Naive thymus-derived CD4-positive, alpha-beta T cell (primary cell): ENCODE results near the gene ITLN1. TPM values are rescaled to one million over a fixed set of nuclear protein-coding genes. Genes with fewer than 3 reads are reported as not detected.

Source experiments
- ATAC-seq: fragments of 150-1000 bp; cut with Tn5 transposase; 2 replicates; pipeline ENCODE4 v1.10.0; 2021; ENCODE audit warnings: mild to moderate bottlenecking, moderate library complexity
- CTCF ChIA-PET: fragments of 350-600 bp; sonication (Branson Sonifier 250); formaldehyde crosslinking; loops from one replicate; lab custom pipeline; 2021; ENCODE audit warnings: antibody characterized with exemption; lab: Charles Lee
- POLR2A ChIA-PET: fragments of 350-600 bp; sonication (Branson Sonifier 250); formaldehyde crosslinking; loops from one replicate; lab custom pipeline; 2021; ENCODE audit warnings: antibody characterized with exemption, inconsistent platforms; lab: Charles Lee
- DNase-seq, 9 donors: peaks; one replicate each; pipeline versions ENCODE4 v3.0.0 to v3.0.0-alpha.2; 2020 to 2022; ENCODE audit warnings: mixed read lengths in 1 of 9
- H3K27ac ChIP-seq: one replicate; pipeline ENCODE4 v1.7.0; 2013; ENCODE audit warnings: mild to moderate bottlenecking, low read depth, low read length, moderate library complexity
- H3K27me3 ChIP-seq, 2 donors: one replicate each; pipeline ENCODE4 v1.7.0; 2013; ENCODE audit warnings: low read length in 2 of 2, mild to moderate bottlenecking in 2 of 2, moderate library complexity in 2 of 2; ENCODE audit not compliant: control insufficient read depth in 2 of 2, insufficient read depth in 2 of 2
- H3K36me3 ChIP-seq, 3 experiments: 1 replicate in 2 of 3; 2 replicates in 1 of 3; pipeline ENCODE4 v1.7.0; 2013; ENCODE audit warnings: low read length in 3 of 3, mild to moderate bottlenecking in 3 of 3, moderate library complexity in 1 of 3; ENCODE audit not compliant: insufficient read depth in 3 of 3, control insufficient read depth in 2 of 3
- H3K4me1 ChIP-seq, 2 donors: one replicate each; pipeline ENCODE4 v1.7.0; 2013; ENCODE audit warnings: low read length in 2 of 2, mild to moderate bottlenecking in 2 of 2, moderate library complexity in 1 of 2; ENCODE audit not compliant: control insufficient read depth in 2 of 2, insufficient read depth in 2 of 2
- H3K4me3 ChIP-seq: 2 replicates; pipeline ENCODE4 v1.7.0; 2013; ENCODE audit warnings: mild to moderate bottlenecking, low read length
- H3K9me3 ChIP-seq, 3 experiments: 1 replicate in 2 of 3; 2 replicates in 1 of 3; pipeline ENCODE4 v1.7.0; 2013; ENCODE audit warnings: low read length in 3 of 3; ENCODE audit not compliant: control insufficient read depth in 2 of 3
- H3K27ac Mint-ChIP-seq, 9 donors: one replicate each; pipeline ENCODE4 v1.8.0; 2020 to 2022; ENCODE audit warnings: mixed read lengths in 9 of 9, mild to moderate bottlenecking in 8 of 9, moderate library complexity in 5 of 9, inconsistent platforms in 2 of 9
- H3K27me3 Mint-ChIP-seq, 5 donors: one replicate each; pipeline ENCODE4 v1.8.0; 2021 to 2022; ENCODE audit warnings: mixed read lengths in 5 of 5, mild to moderate bottlenecking in 1 of 5
- H3K36me3 Mint-ChIP-seq, 5 donors: one replicate each; pipeline ENCODE4 v1.8.0; 2020 to 2022; ENCODE audit warnings: mixed read lengths in 5 of 5, mild to moderate bottlenecking in 3 of 5, inconsistent platforms in 1 of 5
- H3K4me1 Mint-ChIP-seq, 7 donors: one replicate each; pipeline ENCODE4 v1.8.0; 2020 to 2022; ENCODE audit warnings: mixed read lengths in 7 of 7, mild to moderate bottlenecking in 3 of 7, inconsistent platforms in 1 of 7
- H3K4me3 Mint-ChIP-seq, 10 donors: one replicate each; pipeline ENCODE4 v1.8.0; 2020 to 2022; ENCODE audit warnings: mild to moderate bottlenecking in 10 of 10, mixed read lengths in 10 of 10, moderate library complexity in 6 of 10, inconsistent platforms in 2 of 10
- H3K9me3 Mint-ChIP-seq, 11 donors: one replicate each; pipeline ENCODE4 v1.8.0; 2020 to 2022; ENCODE audit warnings: mixed read lengths in 11 of 11, mild to moderate bottlenecking in 4 of 11, inconsistent platforms in 1 of 11, moderate library complexity in 1 of 11
- intact Hi-C, 2 donors: fragments of 100-400 bp; cut with micrococcal nuclease; formaldehyde crosslinking; loops; one replicate each; pipeline ENCODE4 v1.15.1; 2023
- polyA plus RNA-seq, 2 donors: library from polyadenylated mRNA; unstranded; fragments of 300-500 nt; fragmentation: Illumina TruSeq; gene quantifications; one replicate each; pipeline ENCODE4 v1.2.3, GENCODE V29; 2021
- total RNA-seq, 6 experiments: library from RNA in 5 of 6; stranded (reverse) in 5 of 6; gene quantifications; 1 replicate in 5 of 6; 2 replicates in 1 of 6; pipeline ENCODE4 v1.2.3 and lab custom pipeline; 2021 to 2026

Gene ITLN1
- total and polyA plus RNA-seq, 7 experiments from 2014 or later, result 0.88 TPM; not detected in 6

DNA sequence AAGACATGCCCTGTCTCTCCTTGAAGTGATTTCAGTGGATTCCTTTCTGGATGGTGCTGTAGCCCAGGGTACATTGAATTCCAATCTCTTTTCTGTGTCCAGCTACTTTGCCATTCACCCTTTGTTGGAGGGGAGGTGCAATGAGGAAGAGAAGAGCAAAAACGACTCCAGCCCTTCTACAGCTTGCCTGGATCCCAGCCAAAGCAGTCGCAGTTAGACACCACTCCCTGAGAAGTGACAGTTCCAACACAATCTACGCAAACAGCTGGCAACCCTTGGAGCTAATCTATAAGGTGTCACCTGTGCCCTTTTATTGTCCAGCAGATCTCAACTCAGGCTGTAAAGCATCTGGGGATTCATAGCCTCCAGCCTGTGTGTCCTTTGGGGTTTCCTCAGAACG lies 26.9 kb downstream of the ITLN1 start:
- DNase-seq (no peak), ATAC-seq (no peak)
- H3K27me3 ChIP-seq, result no peaks in the 10 kb centered on the region
- no peak overlapping the region for H3K4me3 ChIP-seq
- peaks cover 0 to 3% (median 0%) of the 10 kb centered on the region in 11 donors for H3K9me3 Mint-ChIP-seq
- no peaks in the 10 kb centered on the region for H3K36me3 ChIP-seq
- H3K27ac Mint-ChIP-seq, result no peak overlapping the region
- H3K4me3 Mint-ChIP-seq, result no peak overlapping the region
- H3K27me3 Mint-ChIP-seq, result peaks cover 0 to 7% (median 0%) of the 10 kb centered on the region in 5 donors
- ChIA-PET POLR2A (interaction anchor here (0.6 kb wide), 1 partner anchor 13 kb away, joined by 3 read pairs; no protein-coding TSS in a partner anchor), CTCF (interaction anchor here (0.6 to 1.4 kb wide), 3 partner anchors 21 to 630 kb away, joined by 3 to 4 read pairs (median 4); no protein-coding TSS in a partner anchor)
- peaks cover 12 to 30% of the 10 kb centered on the region in 2 donors for H3K4me1 ChIP-seq
- H3K9me3 ChIP-seq, result no peaks in the 10 kb centered on the region
- peaks cover 0 to 4% (median 0%) of the 10 kb centered on the region in 5 donors for H3K36me3 Mint-ChIP-seq
- intact Hi-C loops, result no loop called here
- H3K4me1 Mint-ChIP-seq, result peaks cover 6 to 34% (median 20%) of the 10 kb centered on the region in 7 donors
- no peak overlapping the region for H3K27ac ChIP-seq

GRCh38 chr1:160855181-160855981 lies 29.6 kb downstream of the ITLN1 start:
- Mint-ChIP-seq H3K4me3 (no peak overlapping the region), H3K27me3 (peaks cover 0 to 5% (median 0%) of the 10 kb centered on the region in 5 donors), H3K4me1 (peaks cover 0 to 17% (median 10%) of the 10 kb centered on the region in 7 donors), H3K36me3 (peaks cover 0 to 4% (median 0%) of the 10 kb centered on the region in 5 donors), H3K9me3 (peaks cover 0 to 2% (median 0%) of the 10 kb centered on the region in 11 donors), H3K27ac (no peak overlapping the region)
- intact Hi-C loops, result loop anchor here in 1 of 2 donors (2.0 kb wide), 1 partner anchor 21 kb away; no protein-coding TSS in a partner anchor
- DNase-seq (no peak), ATAC-seq (peak; percentile 51)
- Histone ChIP-seq H3K9me3 (no peaks in the 10 kb centered on the region), H3K4me3 (peak overlapping the region; percentile 4), H3K27me3 (no peaks in the 10 kb centered on the region), H3K36me3 (no peaks in the 10 kb centered on the region), H3K4me1 (peaks cover 12 to 28% of the 10 kb centered on the region in 2 donors), H3K27ac (no peak overlapping the region)
- CTCF ChIA-PET, result interaction anchor here (0.8 kb wide), 1 partner anchor 22 kb away, joined by 4 read pairs; no protein-coding TSS in a partner anchor
- POLR2A ChIA-PET, result interaction anchor here (1.2 to 1.7 kb wide), 3 partner anchors 10 to 24 kb away, joined by 3 to 9 read pairs (median 3); no protein-coding TSS in a partner anchor

- ATAC-seq (no peak), DNase-seq (no peak)
- ChIA-PET POLR2A (no interaction called here), CTCF (no interaction called here)
- Histone ChIP-seq H3K9me3 (no peaks in the 10 kb centered on the region), H3K27me3 (no peaks in the 10 kb centered on the region), H3K36me3 (no peaks in the 10 kb centered on the region), H3K4me1 (peaks cover 12 to 28% of the 10 kb centered on the region in 2 donors), H3K27ac (no peak overlapping the region), H3K4me3 (no peak overlapping the region)
- Mint-ChIP-seq H3K36me3 (peaks cover 0 to 2% (median 0%) of the 10 kb centered on the region in 5 donors), H3K4me3 (peak overlapping the region in 1 of 10 donors; percentile 45), H3K4me1 (peaks cover 0 to 15% (median 6%) of the 10 kb centered on the region in 7 donors), H3K9me3 (peaks cover 0 to 2% (median 0%) of the 10 kb centered on the region in 11 donors), H3K27ac (peak overlapping the region in 1 of 9 donors; percentile 67), H3K27me3 (peaks cover 0 to 10% (median 0%) of the 10 kb centered on the region in 5 donors)
- intact Hi-C loops, result loop anchor here in 1 of 2 donors (2.0 kb wide), 1 partner anchor 23 kb away; no protein-coding TSS in a partner anchor
Observed at GRCh38 chr1:160853754-160854153, 31.2 kb downstream of the ITLN1 start.

DNA sequence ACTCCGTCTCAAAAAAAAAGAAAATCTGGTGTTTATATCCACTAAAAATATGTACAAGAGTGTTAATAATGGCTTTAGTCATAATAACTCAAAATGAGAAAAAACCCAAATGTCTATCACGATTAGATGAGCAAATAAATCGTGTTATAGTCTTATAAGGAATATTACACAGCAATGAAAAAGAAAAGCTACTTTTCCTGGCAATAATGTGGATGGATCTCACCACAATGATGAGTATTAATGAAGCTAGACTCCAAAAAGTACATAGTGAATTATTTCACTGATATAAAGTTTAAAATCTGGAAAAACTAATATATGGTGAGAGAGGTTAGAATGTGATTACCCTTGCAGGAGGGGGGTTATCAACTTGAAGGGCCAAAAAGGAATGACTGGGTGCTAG lies 32.0 kb downstream of the ITLN1 start:
- Mint-ChIP-seq H3K9me3 (peaks cover 0 to 3% (median 0%) of the 10 kb centered on the region in 11 donors), H3K4me1 (peaks cover 0 to 14% (median 6%) of the 10 kb centered on the region in 7 donors), H3K27me3 (peaks cover 0 to 17% (median 0%) of the 10 kb centered on the region in 5 donors), H3K4me3 (no peak overlapping the region), H3K27ac (no peak overlapping the region), H3K36me3 (no peaks in the 10 kb centered on the region)
- Histone ChIP-seq H3K9me3 (no peaks in the 10 kb centered on the region), H3K27me3 (no peaks in the 10 kb centered on the region), H3K27ac (no peak overlapping the region), H3K4me3 (no peak overlapping the region), H3K36me3 (no peaks in the 10 kb centered on the region), H3K4me1 (peaks cover 12 to 28% of the 10 kb centered on the region in 2 donors)
- intact Hi-C loops, result no loop called here
- ChIA-PET POLR2A (interaction anchor here (0.7 to 0.8 kb wide), 2 partner anchors 55 to 117 kb away, joined by 3 read pairs; no protein-coding TSS in a partner anchor), CTCF (interaction anchor here (0.7 kb wide), 1 partner anchor 1139 kb away, joined by 3 read pairs; no protein-coding TSS in a partner anchor)
- no peak for DNase-seq
- no peak for ATAC-seq

GRCh38 chr1:160850993-160851392 lies 34.0 kb downstream of the ITLN1 start:
- no peaks in the 10 kb centered on the region for H3K27me3 ChIP-seq
- ChIA-PET POLR2A (no interaction called here), CTCF (no interaction called here)
- Mint-ChIP-seq H3K27me3 (peaks cover 0 to 28% (median 0%) of the 10 kb centered on the region in 5 donors), H3K4me1 (peaks cover 0 to 18% (median 6%) of the 10 kb centered on the region in 7 donors), H3K4me3 (no peak overlapping the region), H3K36me3 (peaks cover 0 to 2% (median 0%) of the 10 kb centered on the region in 5 donors), H3K9me3 (peaks cover 0 to 5% (median 0%) of the 10 kb centered on the region in 11 donors), H3K27ac (no peak overlapping the region)
- no peak overlapping the region for H3K27ac ChIP-seq
- H3K36me3 ChIP-seq, result no peaks in the 10 kb centered on the region
- DNase-seq (no peak), ATAC-seq (no peak)
- no peaks in the 10 kb centered on the region for H3K9me3 ChIP-seq
- intact Hi-C loops, result no loop called here
- peaks cover 12 to 19% of the 10 kb centered on the region in 2 donors for H3K4me1 ChIP-seq
- no peak overlapping the region for H3K4me3 ChIP-seq

GRCh38 chr1:160850541-160850940 lies 34.4 kb downstream of the ITLN1 start:
- ChIA-PET POLR2A (interaction anchor here (0.5 to 1.1 kb wide), 3 partner anchors 11 to 234 kb away, joined by 3 to 4 read pairs (median 4); no protein-coding TSS in a partner anchor), CTCF (interaction anchor here (0.6 kb wide), 1 partner anchor 140 kb away, joined by 3 read pairs; no protein-coding TSS in a partner anchor)
- intact Hi-C loops, result no loop called here
- ATAC-seq (peak; percentile 37), DNase-seq (no peak)
- Histone ChIP-seq H3K36me3 (no peaks in the 10 kb centered on the region), H3K9me3 (no peaks in the 10 kb centered on the region), H3K4me1 (peaks cover 8 to 14% of the 10 kb centered on the region in 2 donors), H3K27me3 (no peaks in the 10 kb centered on the region), H3K4me3 (no peak overlapping the region), H3K27ac (no peak overlapping the region)
- Mint-ChIP-seq H3K9me3 (peaks cover 0 to 5% (median 0%) of the 10 kb centered on the region in 11 donors), H3K27me3 (peaks cover 0 to 31% (median 0%) of the 10 kb centered on the region in 5 donors), H3K27ac (no peak overlapping the region), H3K36me3 (peaks cover 0 to 2% (median 0%) of the 10 kb centered on the region in 5 donors), H3K4me1 (peaks cover 0 to 21% (median 6%) of the 10 kb centered on the region in 7 donors), H3K4me3 (no peak overlapping the region)
